Sciatic nerve (tissue), 2 donors: ENCODE results near the gene HSPA1L. TPM values are rescaled to one million over a fixed set of nuclear protein-coding genes. Genes with fewer than 3 reads are reported as not detected.

ENCODE experiments used
- ATAC-seq: fragments of 200-7000 bp; cut with Tn5 transposase; one replicate; pipeline ENCODE4 v1.9.1; 2020; ENCODE audit warnings: mild to moderate bottlenecking, moderate library complexity
- DNase-seq: peaks from one replicate; pipeline ENCODE4 v3.0.0-alpha.2; 2020; ENCODE audit warnings: low spot score
- intact Hi-C: fragments of 100-400 bp; cut with DNase I; formaldehyde crosslinking; loops from one replicate; pipeline ENCODE4 v1.14.2; 2022
- total RNA-seq: library from RNA; stranded (reverse); fragmentation: NEBNext Ultra II Directional; extraction: Animal tissue kit (Norgen Biotek cat#: 25700); gene quantifications from one replicate; pipeline ENCODE4 v1.2.1, GENCODE V29; 2021
- donor health status: DM: no; HTN: no; CAD: no.
- donor health status: DM: no; HTN: no; CAD: no.

The HSPA1L gene
- total RNA-seq, 1 donor from 2014 or later = 2.8 TPM

DNA sequence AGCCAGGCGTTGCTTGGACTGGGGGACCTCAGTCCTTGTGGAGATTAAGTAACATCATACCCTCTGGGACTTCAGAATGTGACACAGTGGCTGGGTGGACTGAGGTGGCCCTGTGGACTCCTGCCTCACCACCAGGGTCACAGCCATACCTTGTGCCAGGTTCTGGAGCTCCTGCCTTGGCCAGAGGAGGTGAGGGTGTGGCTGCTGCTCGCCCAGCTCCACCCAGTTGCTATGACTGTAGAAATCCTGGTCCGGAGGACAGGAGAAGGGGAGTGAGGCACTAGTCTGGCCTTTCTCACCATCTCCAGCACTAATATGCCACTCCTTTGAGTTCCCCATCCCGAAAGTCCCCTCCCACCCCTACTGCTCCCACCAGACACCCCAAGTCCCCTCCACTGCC is 39.9 kb downstream of the HSPA1L start:
- ATAC-seq = no peak
- intact Hi-C loops = no loop called here
- no peak for DNase-seq

DNA sequence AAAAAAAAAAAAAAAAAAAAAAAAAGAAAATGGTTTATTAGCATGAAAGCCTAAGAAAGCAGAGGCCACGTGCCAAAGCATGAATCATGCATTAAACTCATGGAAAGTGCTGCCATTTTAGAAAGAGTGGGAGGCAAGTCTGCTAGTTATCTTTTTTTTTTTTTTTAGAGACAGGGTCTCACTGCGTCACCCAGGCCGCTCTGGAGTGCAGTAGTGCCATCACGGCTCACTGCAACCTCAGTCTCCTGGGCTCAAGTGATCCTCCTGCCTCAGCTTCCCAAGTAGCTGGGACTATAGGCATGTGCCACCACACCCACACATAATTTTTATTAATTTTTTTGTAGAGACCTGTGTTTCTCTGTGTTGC is 43.1 kb downstream of the HSPA1L start:
- intact Hi-C loops = no loop called here
- ATAC-seq (no peak), DNase-seq (no peak)

GRCh38 chr6:31770860-31771259 is 44.2 kb downstream of the HSPA1L start:
- intact Hi-C loops = no loop called here
- DNase-seq (no peak), ATAC-seq (no peak)

GRCh38 chr6:31769684-31770371 is 45.3 kb downstream of the HSPA1L start:
- ATAC-seq = peak; percentile 58
- no peak for DNase-seq
- intact Hi-C loops = no loop called here

DNA sequence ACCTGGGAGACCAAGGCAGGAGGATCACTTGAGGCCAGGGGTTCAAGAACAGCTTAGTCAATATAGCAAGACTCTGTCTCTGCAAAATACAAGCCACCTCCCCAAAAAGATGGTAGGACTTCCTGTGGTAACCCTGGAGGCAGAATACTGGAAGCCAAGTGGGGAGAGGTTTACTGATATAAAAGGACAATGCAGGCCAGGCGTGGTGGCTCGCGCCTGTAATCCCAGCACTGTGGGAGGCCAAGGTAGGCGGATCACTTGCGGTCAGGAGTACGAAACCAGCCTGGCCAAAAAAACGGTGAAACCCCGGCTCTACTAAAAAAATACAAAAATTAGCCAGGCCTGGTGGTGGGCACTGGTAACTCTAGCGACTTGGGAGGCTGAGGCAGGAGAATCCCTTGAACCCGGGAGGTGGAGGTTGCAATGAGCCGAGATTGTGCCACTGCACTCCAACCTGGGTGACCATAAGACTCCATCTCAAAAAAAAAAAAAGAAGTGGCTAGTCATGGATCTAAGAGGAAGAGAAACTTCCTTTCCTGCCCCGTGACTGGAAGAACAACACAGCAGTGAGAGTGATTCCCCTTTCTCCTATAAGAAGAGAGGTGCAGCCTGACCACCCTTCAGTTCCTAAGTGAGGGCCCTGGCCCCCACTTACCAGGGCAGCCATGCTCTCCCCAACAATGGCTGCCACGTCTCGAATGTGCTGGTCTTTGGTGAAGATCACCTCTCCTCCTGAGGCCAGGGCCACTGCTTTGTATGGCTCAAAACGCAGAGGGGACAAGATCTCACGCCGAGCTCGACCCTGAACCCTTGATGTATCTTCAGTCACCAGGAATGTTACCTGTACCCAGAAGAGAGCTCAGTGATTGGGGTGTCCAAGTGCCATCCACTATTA is 46.5 kb downstream of the HSPA1L start:
- intact Hi-C loops = no loop called here
- DNase-seq = no peak
- ATAC-seq = peak; percentile 25

- intact Hi-C loops = no loop called here
- ATAC-seq (no peak), DNase-seq (no peak)
Observed at GRCh38 chr6:31767096-31767645, 47.9 kb downstream of the HSPA1L start.

DNA sequence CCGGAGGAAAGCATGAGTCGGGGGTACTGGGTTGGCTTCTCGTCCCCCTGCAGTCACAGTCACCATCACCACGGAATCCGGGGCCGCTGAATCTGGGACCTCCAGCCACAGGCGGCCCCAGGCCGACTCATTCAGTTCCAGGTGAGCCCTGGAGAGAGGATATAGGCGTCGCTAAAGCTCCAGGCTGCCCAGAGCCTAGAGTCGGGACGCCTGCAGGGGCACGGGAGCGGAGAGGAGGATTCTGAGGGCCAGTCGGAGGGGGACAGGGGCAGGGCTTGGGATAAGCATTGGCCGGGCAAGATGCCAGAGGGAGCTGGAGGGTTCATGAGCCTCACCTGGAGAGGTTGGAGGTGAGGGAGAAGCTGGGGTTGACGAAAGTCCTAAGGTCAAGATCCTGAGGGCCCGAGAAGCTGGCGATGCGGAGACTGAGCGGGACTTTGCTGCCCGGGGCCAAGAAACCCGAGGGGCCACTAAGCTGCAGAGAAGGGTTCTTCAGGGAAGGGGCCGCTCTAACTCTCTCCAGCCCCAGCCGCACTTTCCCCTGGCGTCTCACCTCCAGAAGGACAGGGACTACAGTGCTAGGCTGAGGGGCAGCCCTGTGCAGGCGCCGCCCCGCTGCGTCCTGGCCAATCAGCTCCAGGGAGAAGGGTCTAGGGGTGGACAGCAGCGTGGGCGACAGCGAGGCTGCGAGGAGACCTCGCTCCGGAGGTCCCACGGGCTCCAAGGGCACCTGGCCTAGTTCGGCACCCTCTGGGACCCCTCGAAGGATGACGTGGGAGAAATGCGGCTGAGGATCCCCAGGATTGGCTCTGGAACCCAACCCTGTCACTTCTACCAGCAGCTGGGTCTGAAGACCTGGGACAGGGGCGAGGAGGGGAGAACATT is 48.9 kb downstream of the HSPA1L start:
- ATAC-seq = peak; percentile 50
- intact Hi-C loops = no loop called here

DNA sequence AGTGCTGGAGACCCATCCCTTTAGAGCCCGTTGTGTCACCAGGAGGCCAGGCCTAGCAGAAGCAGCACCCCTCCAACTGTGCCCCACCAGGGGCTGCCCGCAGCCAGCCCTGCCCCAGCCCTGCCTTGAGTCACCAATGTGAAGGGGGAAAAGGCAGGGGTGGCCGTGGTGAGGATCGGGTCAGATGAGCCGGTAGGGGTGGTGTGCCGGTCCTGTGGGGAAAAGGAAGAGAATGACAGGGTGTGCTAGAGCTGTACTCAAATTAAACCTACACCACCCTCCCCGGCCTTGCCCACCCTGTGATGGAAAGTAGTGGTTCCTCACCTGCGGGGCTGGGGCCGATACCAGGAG is 49.5 kb downstream of the HSPA1L start:
- DNase-seq (no peak), ATAC-seq (no peak)
- intact Hi-C loops = no loop called here

More for the DNA sequence above, 48.9 kb downstream of the HSPA1L start:
- no peak for DNase-seq

GRCh38 chr6:31764198-31764597 is 50.9 kb downstream of the HSPA1L start:
- intact Hi-C loops = no loop called here
- ATAC-seq (no peak), DNase-seq (no peak)

- no peak for DNase-seq
- intact Hi-C loops = no loop called here
- peak; percentile 79 for ATAC-seq
Observed at GRCh38 chr6:31763619-31763940, 51.5 kb downstream of the HSPA1L start.

- no peak for DNase-seq
- intact Hi-C loops = no loop called here
- peak; percentile 37 for ATAC-seq
Observed at GRCh38 chr6:31762878-31763618, 52.0 kb downstream of the HSPA1L start.

- ATAC-seq (no peak), DNase-seq (no peak)
- intact Hi-C loops = no loop called here
Observed at GRCh38 chr6:31762356-31762755, 52.7 kb downstream of the HSPA1L start, which contains the start of gene SAPCD1. Gene SAPCD1 (plus strand): TSS chr6:31762656. CDS start chr6:31763055, 399 bp downstream.

GRCh38 chr6:31761343-31761742 is 53.7 kb downstream of the HSPA1L start:
- ATAC-seq (no peak), DNase-seq (no peak)
- intact Hi-C loops = no loop called here

- intact Hi-C loops = no loop called here
- ATAC-seq = no peak
- DNase-seq = no peak
Observed at GRCh38 chr6:31760790-31761189, 54.3 kb downstream of the HSPA1L start.

Other genes with a start within 250 kb of the HSPA1L start
- 0.27 TPM for gene LTA, start 243.0 kb downstream of the HSPA1L start, total RNA-seq
- gene TNF, start 239.7 kb downstream of the HSPA1L start, total RNA-seq = 0.40 TPM
- gene LTB, start 232.9 kb downstream of the HSPA1L start, total RNA-seq = 4.0 TPM
- 17.7 TPM for gene LST1, start 229.0 kb downstream of the HSPA1L start, total RNA-seq
- gene NCR3, start 222.3 kb downstream of the HSPA1L start, total RNA-seq = 1.1 TPM
- gene AIF1, start 200.0 kb downstream of the HSPA1L start, total RNA-seq = 50.6 TPM
- 166 TPM for gene PRRC2A, start 194.6 kb downstream of the HSPA1L start, total RNA-seq
- 201 TPM for gene BAG6, start 162.6 kb downstream of the HSPA1L start, total RNA-seq
- 0.53 TPM for gene APOM, start 159.4 kb downstream of the HSPA1L start, total RNA-seq
- gene C6orf47, start 154.5 kb downstream of the HSPA1L start, total RNA-seq = 14.5 TPM
- 16.7 TPM for gene GPANK1, start 150.3 kb downstream of the HSPA1L start, total RNA-seq
- 116 TPM for gene CSNK2B, start 149.2 kb downstream of the HSPA1L start, total RNA-seq
- gene LY6G5B, start 145.3 kb downstream of the HSPA1L start, total RNA-seq = 20.4 TPM
- 2.1 TPM for gene LY6G5C, start 134.2 kb downstream of the HSPA1L start, total RNA-seq
- gene ABHD16A, start 112.0 kb downstream of the HSPA1L start, total RNA-seq = 46.0 TPM
- gene LY6G6F, start 108.4 kb downstream of the HSPA1L start, total RNA-seq = not detected
- not detected for gene LY6G6D, start 99.9 kb downstream of the HSPA1L start, total RNA-seq
- 0.71 TPM for gene LY6G6C, start 93.5 kb downstream of the HSPA1L start, total RNA-seq
- 0.62 TPM for gene MPIG6B, start 91.9 kb downstream of the HSPA1L start, total RNA-seq
- gene DDAH2, start 86.0 kb downstream of the HSPA1L start, total RNA-seq = 124 TPM
- 239 TPM for gene CLIC1, start 78.8 kb downstream of the HSPA1L start, total RNA-seq
- 21.2 TPM for gene MSH5, start 75.3 kb downstream of the HSPA1L start, total RNA-seq
- gene SAPCD1, start 52.6 kb downstream of the HSPA1L start, total RNA-seq = 4.9 TPM
- 0.94 TPM for gene VWA7, start 38.0 kb downstream of the HSPA1L start, total RNA-seq
- gene VARS1, start 19.5 kb downstream of the HSPA1L start, total RNA-seq = 42.3 TPM
- gene LSM2, start 8.3 kb downstream of the HSPA1L start, total RNA-seq = 30.1 TPM
- 195 TPM for gene HSPA1A, start 260 bp upstream of the HSPA1L start, total RNA-seq
- 181 TPM for gene HSPA1B, start 12.5 kb upstream of the HSPA1L start, total RNA-seq
- 22.1 TPM for gene NEU1, start 47.5 kb upstream of the HSPA1L start, total RNA-seq
- 2.1 TPM for gene SLC44A4, start 63.7 kb upstream of the HSPA1L start, total RNA-seq
- gene EHMT2, start 82.4 kb upstream of the HSPA1L start, total RNA-seq = 49.4 TPM
- 8.4 TPM for gene ZBTB12, start 86.8 kb upstream of the HSPA1L start, total RNA-seq
- 25.0 TPM for gene C2, start 112.4 kb upstream of the HSPA1L start, total RNA-seq
- 72.6 TPM for gene CFB, start 130.8 kb upstream of the HSPA1L start, total RNA-seq
- gene NELFE, start 143.7 kb upstream of the HSPA1L start, total RNA-seq = 55.1 TPM
- gene SKIC2, start 143.9 kb upstream of the HSPA1L start, total RNA-seq = 60.0 TPM
- gene DXO, start 156.9 kb upstream of the HSPA1L start, total RNA-seq = 23.0 TPM
- gene C4A, start 166.8 kb upstream of the HSPA1L start, total RNA-seq = 453 TPM
- 392 TPM for gene C4B, start 199.5 kb upstream of the HSPA1L start, total RNA-seq
- 6.1 TPM for gene CYP21A2, start 223.1 kb upstream of the HSPA1L start, total RNA-seq